ENCODE measurements around the gene PTPN18. TPM values are rescaled to one million over a fixed set of nuclear protein-coding genes. Genes with fewer than 3 reads are reported as not detected.

PTPN18 gene
- total RNA-seq, 4 donors from 2014 or later = 39.8 to 72.6 (median 54.8) TPM

DNA sequence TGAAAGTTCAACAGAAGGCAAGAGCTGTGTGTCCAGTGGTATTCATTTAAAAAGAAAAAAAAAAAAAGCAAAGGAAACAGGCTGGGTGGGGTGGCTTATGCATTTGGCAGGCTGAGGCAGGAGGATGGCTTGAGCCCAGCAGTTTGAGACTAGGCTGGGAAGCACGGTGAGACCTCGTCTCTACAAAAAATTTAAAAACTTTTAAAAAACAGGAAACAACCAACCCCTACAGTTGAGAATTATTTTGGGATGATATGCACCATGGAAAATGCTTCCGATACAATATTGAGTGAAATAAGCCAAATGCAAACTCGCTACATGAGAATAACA, 31.2 kb downstream of the PTPN18 start:
- peaks cover 0 to 46% (median 29%) of the 10 kb centered on the region in 4 donors for H3K4me1 ChIP-seq
- DNase-seq (ENCODE audit: low spot score in 2 of 2) = no peak
- H3K36me3 ChIP-seq = peaks cover 0 to 5% (median 0%) of the 10 kb centered on the region in 3 donors
- H3K27me3 ChIP-seq = no peaks in the 10 kb centered on the region
- peak overlapping the region in 2 of 4 donors; percentile 40 to 75 for H3K27ac ChIP-seq
- no peak overlapping the region for H3K4me3 ChIP-seq
- TF ChIP-seq, protein P1, sequence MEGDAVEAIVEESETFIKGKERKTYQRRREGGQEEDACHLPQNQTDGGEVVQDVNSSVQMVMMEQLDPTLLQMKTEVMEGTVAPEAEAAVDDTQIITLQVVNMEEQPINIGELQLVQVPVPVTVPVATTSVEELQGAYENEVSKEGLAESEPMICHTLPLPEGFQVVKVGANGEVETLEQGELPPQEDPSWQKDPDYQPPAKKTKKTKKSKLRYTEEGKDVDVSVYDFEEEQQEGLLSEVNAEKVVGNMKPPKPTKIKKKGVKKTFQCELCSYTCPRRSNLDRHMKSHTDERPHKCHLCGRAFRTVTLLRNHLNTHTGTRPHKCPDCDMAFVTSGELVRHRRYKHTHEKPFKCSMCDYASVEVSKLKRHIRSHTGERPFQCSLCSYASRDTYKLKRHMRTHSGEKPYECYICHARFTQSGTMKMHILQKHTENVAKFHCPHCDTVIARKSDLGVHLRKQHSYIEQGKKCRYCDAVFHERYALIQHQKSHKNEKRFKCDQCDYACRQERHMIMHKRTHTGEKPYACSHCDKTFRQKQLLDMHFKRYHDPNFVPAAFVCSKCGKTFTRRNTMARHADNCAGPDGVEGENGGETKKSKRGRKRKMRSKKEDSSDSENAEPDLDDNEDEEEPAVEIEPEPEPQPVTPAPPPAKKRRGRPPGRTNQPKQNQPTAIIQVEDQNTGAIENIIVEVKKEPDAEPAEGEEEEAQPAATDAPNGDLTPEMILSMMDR (IDR thresholded peaks at IDR 0.05) = no peak
- TF ChIP-seq EP300 (IDR thresholded peaks at IDR 0.05) (no peak), POLR2A (IDR thresholded peaks at IDR 0.05) (no peak)
- H3K9me3 ChIP-seq = no peaks in the 10 kb centered on the region
- 39 to 40% methylated on average over 4 of the region's 4 CpGs for WGBS, 2 donors

DNA sequence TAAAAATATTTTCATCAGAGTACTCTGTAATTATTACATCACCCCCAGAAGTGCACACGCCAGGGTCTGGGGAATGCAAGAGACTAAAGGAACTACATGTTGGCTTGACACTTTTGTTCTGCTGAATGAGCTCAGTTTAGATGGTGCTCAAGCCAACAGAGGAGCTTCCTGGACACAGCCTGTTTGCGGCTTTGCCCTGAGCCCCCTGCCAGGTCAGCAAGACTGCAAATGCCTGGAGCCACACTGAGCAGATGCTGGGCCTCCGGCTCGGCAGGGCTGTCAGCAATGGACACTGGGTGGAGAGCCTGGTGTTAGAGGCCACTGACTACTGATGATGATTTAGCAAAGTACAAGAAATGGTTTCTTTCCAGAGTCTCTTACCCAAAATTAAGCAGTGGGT, 31.9 kb downstream of the PTPN18 start:
- Histone ChIP-seq H3K36me3 (no peaks in the 10 kb centered on the region), H3K4me1 (peaks cover 0 to 49% (median 31%) of the 10 kb centered on the region in 4 donors), H3K27ac (peak overlapping the region in 2 of 4 donors; percentile 50 to 75), H3K4me3 (no peak overlapping the region), H3K9me3 (no peaks in the 10 kb centered on the region), H3K27me3 (no peaks in the 10 kb centered on the region)
- TF ChIP-seq POLR2A (IDR thresholded peaks at IDR 0.05) (no peak), EP300 (IDR thresholded peaks at IDR 0.05) (no peak)
- TF ChIP-seq, protein P1 (IDR thresholded peaks at IDR 0.05) = no peak
- WGBS, 2 donors = 58 to 74% methylated on average over 4 of the region's 4 CpGs
- DNase-seq (ENCODE audit: low spot score in 2 of 2) = no peak

DNA sequence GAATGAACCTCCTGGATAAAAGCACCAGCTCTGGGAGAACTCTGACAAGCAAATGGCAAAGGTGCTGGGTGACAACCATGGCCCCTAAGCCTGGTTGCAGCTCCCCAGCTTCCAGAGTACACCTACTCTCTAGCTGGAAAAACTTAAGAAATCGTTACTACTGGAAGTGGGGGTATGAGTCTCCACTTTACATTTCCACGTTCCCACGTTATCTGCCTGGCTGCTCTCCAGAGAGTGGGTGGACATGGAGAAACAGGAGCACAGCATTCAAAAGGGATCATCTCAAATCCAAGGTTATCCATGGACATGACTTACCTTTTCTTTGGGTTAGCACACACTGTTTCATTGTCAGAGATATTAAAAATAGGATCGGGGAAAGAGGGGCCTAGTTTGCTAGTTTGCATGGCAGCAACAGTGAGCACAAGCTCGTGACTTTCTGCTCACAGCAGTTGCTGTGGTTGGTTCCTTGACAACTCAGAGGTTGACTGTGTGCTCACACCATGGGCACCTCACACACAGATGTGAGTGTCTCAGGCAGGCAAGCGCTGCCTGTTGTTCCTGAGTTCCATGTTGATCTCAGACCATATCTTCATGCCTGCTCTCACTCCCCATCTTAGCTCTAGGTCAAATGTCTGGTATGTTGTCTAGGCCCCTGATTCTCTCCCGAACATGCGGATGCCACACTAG, 32.5 kb downstream of the PTPN18 start:
- DNase-seq (ENCODE audit: low spot score in 2 of 2) = no peak
- Histone ChIP-seq H3K27ac (peak overlapping the region in 2 of 4 donors; percentile 50 to 75), H3K4me3 (no peak overlapping the region), H3K36me3 (no peaks in the 10 kb centered on the region), H3K27me3 (no peaks in the 10 kb centered on the region), H3K9me3 (no peaks in the 10 kb centered on the region), H3K4me1 (peaks cover 0 to 49% (median 31%) of the 10 kb centered on the region in 4 donors)
- WGBS, 2 donors = 75 to 79% methylated on average over 8 of the region's 8 CpGs
- TF ChIP-seq, protein P1 (IDR thresholded peaks at IDR 0.05) = no peak
- no peak for TF ChIP-seq EP300 (IDR thresholded peaks at IDR 0.05)
- no peak for TF ChIP-seq POLR2A (IDR thresholded peaks at IDR 0.05)

DNA sequence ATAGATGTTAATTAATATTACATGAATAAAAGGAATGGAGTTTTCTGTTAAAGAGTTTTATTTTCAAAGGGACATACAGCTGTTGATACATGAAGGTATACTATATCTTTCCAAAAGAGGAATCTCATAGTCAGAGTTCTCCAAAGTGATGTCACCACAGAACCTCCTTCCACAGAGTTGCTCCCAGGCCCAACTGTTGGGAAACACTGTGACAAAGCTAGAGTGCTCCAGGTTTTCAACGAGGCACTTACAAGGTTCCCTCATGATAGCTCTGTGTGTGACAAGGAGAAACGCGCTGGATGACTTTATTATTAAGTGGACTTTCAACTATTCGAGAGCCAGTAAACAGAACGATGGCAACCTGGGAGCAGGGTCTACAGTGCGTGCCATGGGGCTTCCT, 33.5 kb downstream of the PTPN18 start:
- DNase-seq (ENCODE audit: low spot score in 2 of 2) = no peak
- no peaks in the 10 kb centered on the region for H3K27me3 ChIP-seq
- WGBS, 2 donors = 92 to 99% methylated on average over 6 of the region's 6 CpGs
- H3K27ac ChIP-seq = no peak overlapping the region
- H3K36me3 ChIP-seq = no peaks in the 10 kb centered on the region
- TF ChIP-seq POLR2A (IDR thresholded peaks at IDR 0.05) (no peak), EP300 (IDR thresholded peaks at IDR 0.05) (no peak)
- TF ChIP-seq, protein P1 (IDR thresholded peaks at IDR 0.05) = no peak
- H3K4me3 ChIP-seq = no peak overlapping the region
- H3K4me1 ChIP-seq = peaks cover 0 to 49% (median 31%) of the 10 kb centered on the region in 4 donors
- no peaks in the 10 kb centered on the region for H3K9me3 ChIP-seq

DNA sequence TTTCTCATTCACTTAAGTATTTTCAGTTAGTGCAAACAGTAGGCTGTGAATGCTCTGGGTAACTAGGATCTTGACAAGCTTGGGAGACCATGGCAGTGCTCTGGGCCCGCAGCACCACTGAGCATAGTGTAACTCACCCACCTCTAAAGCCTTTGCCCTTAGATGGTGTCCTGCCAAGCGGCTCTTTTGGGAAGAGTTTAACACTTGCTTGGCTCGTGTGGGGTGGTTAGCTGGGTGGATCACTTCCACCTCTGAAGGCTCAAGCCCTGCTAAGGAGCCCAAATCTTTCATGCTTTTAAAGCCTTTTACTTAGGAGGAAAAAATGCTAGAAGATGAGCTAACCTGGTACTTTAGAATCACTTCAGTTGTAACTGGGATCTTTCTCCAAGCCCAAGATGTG, 33.9 kb downstream of the PTPN18 start:
- Histone ChIP-seq H3K4me3 (no peak overlapping the region), H3K36me3 (no peaks in the 10 kb centered on the region), H3K9me3 (no peaks in the 10 kb centered on the region), H3K4me1 (peaks cover 0 to 49% (median 31%) of the 10 kb centered on the region in 4 donors), H3K27me3 (no peaks in the 10 kb centered on the region), H3K27ac (peak overlapping the region in 1 of 4 donors; percentile 73)
- WGBS, 2 donors = 81 to 97% methylated on average over 3 of the region's 3 CpGs
- TF ChIP-seq POLR2A (IDR thresholded peaks at IDR 0.05) (no peak), EP300 (IDR thresholded peaks at IDR 0.05) (no peak)
- TF ChIP-seq, protein P1 (IDR thresholded peaks at IDR 0.05) = no peak
- DNase-seq (ENCODE audit: low spot score in 2 of 2) = no peak
